ENCODE results near the gene MGAT4A. TPM values are rescaled to one million over a fixed set of nuclear protein-coding genes. Genes with fewer than 3 reads are reported as not detected.

Gene MGAT4A
- total and polyA plus RNA-seq, 2 of the 8 experiments (the other 6 are each of a cell fraction or from before 2014, with no cell fraction given) = 1.4 to 7.7 TPM

- Histone ChIP-seq H4K8ac (ENCODE audit: extremely low read depth, insufficient read depth, low read length) (no peak overlapping the region), H3K9me3 (ENCODE audit: insufficient read depth in 2 of 2, low read depth in 1 of 2, low read length in 1 of 2) (no peaks in the 10 kb centered on the region), H3K23me2 (ENCODE audit: low read depth, low read length) (peaks cover 8% of the 10 kb centered on the region), H3K23ac (ENCODE audit: insufficient read length) (no peak overlapping the region), H2BK12ac (ENCODE audit: low read depth, low read length) (no peak overlapping the region), H3K56ac (replicated peaks; ENCODE audit: insufficient read length, low read depth, low read length) (no peak overlapping the region), H3K79me1 (ENCODE audit: low read depth, low read length) (peaks cover 7% of the 10 kb centered on the region; the same call in 1 of the 2 replicates), H3K4ac (replicated peaks; ENCODE audit: insufficient read length, low read depth, low read length) (no peak overlapping the region), H3K36me3 (ENCODE audit: control insufficient read depth in 2 of 4, insufficient read depth in 4 of 4, low read length in 3 of 4) (peaks cover 0 to 29% (median 4%) of the 10 kb centered on the region in 4 experiments; a peak in 7 of 8 replicates), H3K4me2 (ENCODE audit: insufficient read depth in 1 of 2, low read depth in 2 of 2, low read length in 2 of 2) (peak overlapping the region; percentile 87 to 98), H2BK120ac (replicated peaks; ENCODE audit: low read depth, low read length) (no peak overlapping the region), H2BK15ac (ENCODE audit: low read length) (no peak overlapping the region), H3K18ac (ENCODE audit: extremely low read depth, low read length) (no peak overlapping the region), H4K91ac (replicated peaks; ENCODE audit: insufficient read length, low read length) (no peak overlapping the region), H3K4me1 (replicated peaks in 1 of 4; ENCODE audit: control insufficient read depth in 3 of 4, insufficient read depth in 4 of 4, low read length in 3 of 4) (peaks cover 0 to 10% (median 4%) of the 10 kb centered on the region in 4 experiments; a peak in 2 of 7 replicates), H2AFZ (ENCODE audit: low read length) (no peak overlapping the region), H3K79me2 (ENCODE audit: control insufficient read depth in 1 of 2, insufficient read depth in 2 of 2, low read length in 2 of 2) (peaks cover 17 to 47% of the 10 kb centered on the region in 2 experiments), H3K27ac (ENCODE audit: low read depth, low read length) (no peak overlapping the region), H3K9ac (replicated peaks in 1 of 4; ENCODE audit: extremely low read depth in 1 of 4, low read depth in 3 of 4, low read length in 3 of 4) (peak overlapping the region in 2 of 4 experiments; percentile 82 to 89; a peak in 2 of 7 replicates), H3K27me3 (replicated peaks in 1 of 4; ENCODE audit: control insufficient read depth in 3 of 4, extremely low read depth in 1 of 4, insufficient read depth in 3 of 4, low read length in 3 of 4) (no peaks in the 10 kb centered on the region), H2AK5ac (ENCODE audit: low read depth, low read length) (no peak overlapping the region), H4K20me1 (replicated peaks in 1 of 2; ENCODE audit: control insufficient read depth in 1 of 2, insufficient read depth in 2 of 2, low read length in 2 of 2) (peaks cover 0 to 7% of the 10 kb centered on the region in 2 experiments), H4K5ac (ENCODE audit: insufficient read length, low read depth, low read length) (no peak overlapping the region), H2BK20ac (ENCODE audit: low read length) (no peak overlapping the region), H2BK5ac (ENCODE audit: low read depth, low read length) (no peak overlapping the region), H3K4me3 (ENCODE audit: extremely low read depth in 1 of 4, insufficient read depth in 2 of 4, low read depth in 3 of 4, low read length in 4 of 4) (peak overlapping the region; percentile 69 to 87 (median 80)), H3K14ac (ENCODE audit: insufficient read length) (no peak overlapping the region)
- no peak for FAIRE-seq
- 82% methylated on average over 6 of the region's 6 CpGs; no CpG with 5 or more reads in 1 of the 2 experiments for WGBS, 2 experiments (ENCODE audit: extremely low coverage in 1 of 2, insufficient coverage in 1 of 2, insufficient read length in 1 of 2, insufficient replicate concordance in 2 of 2, low coverage in 1 of 2, low lambda C conversion rate in 2 of 2, missing lambda C conversion rate in 1 of 2)
- ChIA-PET POLR2A (ENCODE audit: partially characterized antibody) (no interaction called here), CTCF (ENCODE audit: partially characterized antibody) (interaction anchor here (0.6 to 2.2 kb wide), 3 partner anchors 21 to 1735 kb away, joined by 3 to 10 read pairs (median 4); no protein-coding TSS in a partner anchor)
- DNase-seq (ENCODE audit: low read depth in 1 of 2, low spot score in 2 of 2) = no peak
- no peak for TF ChIP-seq SP2 (IDR thresholded peaks at IDR 0.05; ENCODE audit: low read length)
- TF ChIP-seq KDM5A (IDR thresholded peaks at IDR 0.05; ENCODE audit: low read length) = no peak
- no peak for TF ChIP-seq TAF7 (optimal IDR thresholded peaks at IDR 0.05; ENCODE audit: borderline replicate concordance, low read depth, low read length)
- TF ChIP-seq CHD1 (IDR thresholded peaks at IDR 0.05; ENCODE audit: low read depth, low read length) = no peak
- TF ChIP-seq RXRA (IDR thresholded peaks at IDR 0.05; ENCODE audit: insufficient read depth, low read depth, low read length) = no peak
- no peak for TF ChIP-seq TEAD4 (IDR thresholded peaks at IDR 0.05; ENCODE audit: low read depth, low read length)
- no peak for TF ChIP-seq POU5F1 (IDR thresholded peaks at IDR 0.05; ENCODE audit: low read depth, low read length)
- no peak for TF ChIP-seq EGR1 (IDR thresholded peaks at IDR 0.05; ENCODE audit: borderline replicate concordance, low read depth, low read length)
- TF ChIP-seq NANOG (IDR thresholded peaks at IDR 0.05; ENCODE audit: insufficient read depth, low read depth, low read length, poor library complexity, severe bottlenecking) = no peak
- TF ChIP-seq SUZ12 (IDR thresholded peaks at IDR 0.05; ENCODE audit: low read length) = no peak
- TF ChIP-seq SIRT6 (IDR thresholded peaks at IDR 0.05; ENCODE audit: low read length) = no peak
- TF ChIP-seq POLR2AphosphoS5 (IDR thresholded peaks at IDR 0.05; ENCODE audit: low read depth, low read length) = no peak
- TF ChIP-seq SP4 (IDR thresholded peaks at IDR 0.05; ENCODE audit: low read length) = no peak
These were observed 123.8 kb downstream of the MGAT4A start for GRCh38 chr2:98607104-98607503.

Data from H1 (cell line).